RWPE2 (cell line): ENCODE measurements around the gene UBA1.

Source experiments
- ATAC-seq: fragments of 200-7000 bp; cut with Tn5 transposase; 3 replicates; pipeline ENCODE4 v1.9.1; 2021; ENCODE audit warnings: low read depth
- DNase-seq: peaks from one replicate; pipeline ENCODE4 v3.0.0-alpha.2; 2020; ENCODE audit warnings: low spot score
- H3K27ac ChIP-seq: fragments of 450-650 bp; 2 replicates; pipeline ENCODE4 v1.5.1; 2017; ENCODE audit warnings: mild to moderate bottlenecking; ENCODE audit not compliant: poor library complexity, severe bottlenecking
- H3K27me3 ChIP-seq: fragments of 250-450 bp; sonication (Bioruptor Pico); 2 replicates; pipeline ENCODE4 v1.5.1; 2021; ENCODE audit warnings: mild to moderate bottlenecking, moderate library complexity; ENCODE audit not compliant: insufficient read depth, poor library complexity, severe bottlenecking
- H3K36me3 ChIP-seq: fragments of 250-450 bp; sonication (Bioruptor Pico); 2 replicates; pipeline ENCODE4 v1.5.1; 2020; ENCODE audit warnings: low read depth, mild to moderate bottlenecking, moderate library complexity
- H3K4me1 ChIP-seq: fragments of 250-450 bp; sonication (Bioruptor Pico); 2 replicates; pipeline ENCODE4 v1.5.1; 2021; ENCODE audit warnings: mild to moderate bottlenecking, moderate library complexity; ENCODE audit not compliant: insufficient read depth, poor library complexity, severe bottlenecking
- H3K4me3 ChIP-seq: fragments of 250-450 bp; sonication (Bioruptor Pico); 2 replicates; pipeline ENCODE4 v1.5.1; 2021; ENCODE audit warnings: mild to moderate bottlenecking, moderate library complexity; ENCODE audit not compliant: severe bottlenecking
- H3K9me3 ChIP-seq: fragments of 250-450 bp; sonication (Bioruptor Pico); 2 replicates; pipeline ENCODE4 v1.5.1; 2021; ENCODE audit warnings: mild to moderate bottlenecking, moderate library complexity; ENCODE audit not compliant: severe bottlenecking
- TF ChIP-seq, protein P1 (sequence below): fragments of 450-650 bp; IDR thresholded peaks from one replicate; pipeline ENCODE4 v1.5.1; 2017; ENCODE audit warnings: mild to moderate bottlenecking, moderate library complexity; ENCODE audit not compliant: poor library complexity, severe bottlenecking

UBA1 gene

DNA sequence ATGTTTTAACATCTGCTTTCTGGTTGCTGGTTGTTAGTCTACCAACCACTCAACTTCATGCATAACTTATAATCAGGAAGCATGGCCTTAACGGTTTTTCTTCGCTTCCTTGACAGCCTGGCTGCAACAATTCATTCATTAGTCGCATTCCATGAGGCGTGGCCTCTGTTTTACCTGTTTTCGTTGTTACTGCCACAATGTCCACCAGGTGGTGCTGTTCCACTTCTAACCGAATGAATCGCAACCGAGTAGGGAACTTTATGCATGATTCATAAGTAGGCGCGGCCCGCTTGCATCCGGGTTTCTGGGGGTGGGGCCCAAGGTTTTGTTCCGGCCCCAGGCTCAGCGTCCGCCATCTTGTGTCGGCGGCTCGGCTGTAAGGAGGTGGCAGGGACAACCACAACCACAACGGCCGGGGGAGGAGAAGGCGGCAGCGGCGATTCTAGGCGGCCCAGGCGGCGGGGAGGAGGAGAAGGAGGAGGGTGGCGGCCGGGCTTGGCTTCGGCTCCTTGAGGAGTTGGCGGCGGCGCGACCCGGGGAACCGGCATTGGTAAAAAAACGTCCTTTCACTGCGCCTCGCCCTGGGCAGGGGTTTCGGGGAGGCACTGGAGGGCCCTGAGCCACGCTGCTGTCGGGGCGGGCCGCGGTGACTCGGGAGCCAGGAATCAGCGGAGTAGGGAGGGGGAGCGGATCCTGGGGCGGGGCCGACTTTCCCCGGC is at the start of gene UBA1:
UBA1 (plus strand) TSS at position 355 of the 719 bp plus-strand sequence. CDS start 4,974 bp downstream, outside the sequence.
- TF ChIP-seq, protein P1, sequence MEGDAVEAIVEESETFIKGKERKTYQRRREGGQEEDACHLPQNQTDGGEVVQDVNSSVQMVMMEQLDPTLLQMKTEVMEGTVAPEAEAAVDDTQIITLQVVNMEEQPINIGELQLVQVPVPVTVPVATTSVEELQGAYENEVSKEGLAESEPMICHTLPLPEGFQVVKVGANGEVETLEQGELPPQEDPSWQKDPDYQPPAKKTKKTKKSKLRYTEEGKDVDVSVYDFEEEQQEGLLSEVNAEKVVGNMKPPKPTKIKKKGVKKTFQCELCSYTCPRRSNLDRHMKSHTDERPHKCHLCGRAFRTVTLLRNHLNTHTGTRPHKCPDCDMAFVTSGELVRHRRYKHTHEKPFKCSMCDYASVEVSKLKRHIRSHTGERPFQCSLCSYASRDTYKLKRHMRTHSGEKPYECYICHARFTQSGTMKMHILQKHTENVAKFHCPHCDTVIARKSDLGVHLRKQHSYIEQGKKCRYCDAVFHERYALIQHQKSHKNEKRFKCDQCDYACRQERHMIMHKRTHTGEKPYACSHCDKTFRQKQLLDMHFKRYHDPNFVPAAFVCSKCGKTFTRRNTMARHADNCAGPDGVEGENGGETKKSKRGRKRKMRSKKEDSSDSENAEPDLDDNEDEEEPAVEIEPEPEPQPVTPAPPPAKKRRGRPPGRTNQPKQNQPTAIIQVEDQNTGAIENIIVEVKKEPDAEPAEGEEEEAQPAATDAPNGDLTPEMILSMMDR = peak; percentile 70
- Histone ChIP-seq H3K27me3 (no peaks in the 10 kb centered on the region), H3K9me3 (no peaks in the 10 kb centered on the region), H3K36me3 (peaks cover 38% of the 10 kb centered on the region), H3K27ac (peak within 1 kb of the TSS; percentile 65), H3K4me1 (peaks cover 9% of the 10 kb centered on the region), H3K4me3 (peak within 1 kb of the TSS; percentile 95)
- ATAC-seq (peak; percentile 54), DNase-seq (peak; percentile 84)

DNA sequence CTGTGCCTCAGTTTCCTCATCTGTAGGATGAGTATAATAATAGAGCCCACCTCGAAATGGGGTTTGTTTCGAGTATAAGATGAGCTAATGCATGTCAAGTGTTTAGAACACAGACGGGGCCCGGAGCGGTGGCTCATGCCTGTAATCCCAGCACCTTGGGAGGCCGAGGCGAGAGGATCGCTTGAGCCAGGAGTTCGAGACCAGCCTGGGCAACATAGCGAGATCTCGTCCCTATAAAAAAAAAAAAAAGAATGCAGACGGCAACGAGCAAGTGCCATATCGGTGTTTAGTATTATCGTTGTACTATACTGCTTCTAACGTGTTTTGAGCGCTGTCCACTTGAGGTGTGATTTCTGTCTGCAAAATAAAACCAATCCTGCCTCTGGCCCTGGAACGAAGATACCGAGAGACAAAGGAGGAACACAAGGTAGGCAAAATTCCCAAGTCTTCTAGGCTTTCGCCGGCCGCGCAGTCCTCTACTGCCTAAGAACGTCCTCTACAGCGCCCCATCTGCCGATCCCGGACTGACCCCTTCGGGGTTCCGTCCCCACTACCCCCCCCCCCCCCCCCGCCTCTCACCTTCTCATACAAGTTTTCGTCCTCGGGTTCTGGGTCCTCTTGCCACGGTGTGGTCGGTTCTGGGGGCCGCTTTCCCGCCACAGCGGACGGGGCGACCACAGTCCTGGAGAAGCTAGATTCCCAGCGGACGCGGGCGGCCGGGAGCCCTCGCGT is 49.6 kb upstream of the UBA1 start:
- DNase-seq (no peak), ATAC-seq (no peak; the same call in 2 of the 3 replicates)
- H3K36me3 ChIP-seq = peaks cover 10% of the 10 kb centered on the region; the same call in 1 of the 2 replicates
- H3K27ac ChIP-seq = peak overlapping the region; percentile 72
- peak overlapping the region; percentile 94 for H3K4me3 ChIP-seq
- TF ChIP-seq, protein P1 = no peak
- H3K9me3 ChIP-seq = no peaks in the 10 kb centered on the region
- no peaks in the 10 kb centered on the region for H3K4me1 ChIP-seq
- no peaks in the 10 kb centered on the region for H3K27me3 ChIP-seq

DNA sequence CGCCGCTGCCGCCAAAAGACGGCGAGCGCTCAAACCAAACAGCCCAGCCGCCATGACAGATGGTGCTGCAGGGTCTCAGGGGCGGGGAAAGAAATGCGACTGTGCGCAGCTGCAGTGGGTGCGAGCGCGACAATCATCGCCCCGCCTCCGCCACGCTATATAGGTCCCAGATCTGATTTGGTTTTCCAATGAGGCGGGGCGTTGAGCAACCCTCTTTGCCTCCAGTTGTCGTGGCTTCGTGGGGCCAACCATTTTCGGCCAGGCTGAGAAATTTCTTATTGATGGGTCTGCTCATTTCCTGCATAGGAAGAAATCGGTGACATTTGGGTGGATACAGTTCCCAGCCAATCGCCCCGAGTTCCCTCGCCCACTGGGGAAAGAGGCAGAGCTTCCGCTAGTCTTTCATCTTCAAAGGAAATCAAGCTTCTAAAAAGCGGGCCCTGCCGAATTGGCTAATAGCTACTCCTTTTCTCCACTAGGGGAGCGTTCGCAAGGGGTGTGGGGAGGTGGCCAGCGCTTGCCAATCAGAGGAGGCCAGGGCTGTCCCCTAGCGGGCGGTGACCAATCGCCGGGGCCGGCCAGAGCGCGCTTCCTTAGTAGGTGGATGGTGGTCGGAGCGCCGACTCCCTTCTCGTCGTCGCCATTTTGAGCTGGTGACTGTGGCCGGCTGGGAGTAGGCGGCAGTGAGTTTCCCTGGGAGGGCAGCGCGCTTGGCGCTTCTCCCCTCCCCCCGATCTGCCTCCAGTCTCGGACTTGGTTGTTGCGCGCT is 48.8 kb upstream of the UBA1 start, which contains the start of the genes NDUFB11 and RBM10:
NDUFB11 (minus strand) TSS at position 77 of the 769 bp plus-strand sequence; CDS start at position 54, 23 bp downstream.
RBM10 (plus strand) TSS at position 596 of the 769 bp plus-strand sequence. CDS start 2,261 bp downstream, outside the sequence.
- Histone ChIP-seq H3K36me3 (peaks cover 10% of the 10 kb centered on the region; the same call in 1 of the 2 replicates), H3K4me3 (peak within 1 kb of the TSS; percentile 94), H3K4me1 (no peaks in the 10 kb centered on the region), H3K27me3 (no peaks in the 10 kb centered on the region), H3K27ac (peak within 1 kb of the TSS; percentile 72), H3K9me3 (no peaks in the 10 kb centered on the region)
- TF ChIP-seq, protein P1 = peak; percentile 57
- DNase-seq (peak; percentile 94), ATAC-seq (peak; percentile 95)

DNA sequence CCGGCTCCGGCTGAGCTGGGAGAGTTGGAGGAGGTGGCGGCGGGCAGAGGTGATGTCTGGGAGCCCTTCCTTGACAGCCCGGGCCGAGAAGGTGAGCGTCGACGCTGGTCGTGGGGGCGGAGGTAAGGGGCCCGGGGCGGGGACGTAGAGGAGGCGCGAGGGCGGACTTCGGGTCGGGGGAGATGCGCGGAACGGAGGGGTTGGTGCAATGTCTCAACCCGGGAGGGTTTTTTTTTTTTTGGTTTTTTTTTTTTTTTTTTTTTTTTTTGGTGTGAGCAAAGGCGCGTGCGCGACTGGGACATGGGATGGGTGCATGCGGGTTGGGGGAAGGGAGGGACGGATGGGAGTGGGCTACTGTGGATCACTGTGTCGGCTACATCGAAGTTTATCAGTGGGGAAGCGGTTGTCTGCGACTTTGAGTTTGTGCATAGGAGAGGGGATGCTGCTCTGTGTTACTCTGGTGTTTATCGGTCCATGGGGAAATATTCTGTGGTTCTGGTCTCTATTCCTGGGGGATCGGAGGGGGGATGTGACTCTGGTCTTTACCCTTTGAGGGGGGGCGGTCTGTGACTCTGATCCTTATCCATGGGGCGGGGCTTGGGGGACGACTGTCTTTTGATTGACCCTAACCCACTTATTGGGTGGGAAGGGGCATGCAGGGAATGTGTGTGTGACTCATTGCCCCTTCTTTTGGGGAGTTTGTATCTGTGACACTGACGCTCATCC is 48.1 kb upstream of the UBA1 start:
- Histone ChIP-seq H3K36me3 (peaks cover 10% of the 10 kb centered on the region; the same call in 1 of the 2 replicates), H3K4me1 (no peaks in the 10 kb centered on the region), H3K27me3 (no peaks in the 10 kb centered on the region), H3K4me3 (peak overlapping the region; percentile 94), H3K9me3 (no peaks in the 10 kb centered on the region), H3K27ac (peak overlapping the region; percentile 72)
- ATAC-seq (peak; percentile 26), DNase-seq (no peak)
- TF ChIP-seq, protein P1 = no peak
